HUDEP-2 (cell line): ENCODE data around the gene TBC1D2B.
"Not testable (repeated sequence)": the region's sequence is repeated elsewhere in the genome, so short reads cannot be mapped to it uniquely, and the experiment has no call there.

ENCODE experiments used
- DNase-seq, 76 experiments: peaks; one replicate each; lab custom pipeline; 2025; ENCODE audit not compliant: unreplicated experiment in 76 of 76; lab: John Stamatoyannopoulos, UW

TBC1D2B gene

GRCh38 chr15:77980098-77980497 is 97.4 kb downstream of the TBC1D2B start:
- no peak for DNase-seq

- DNase-seq: not testable (repeated sequence)
Measured at GRCh38 chr15:77979157-77979556, 98.4 kb downstream of the TBC1D2B start.

- DNase-seq: not testable (repeated sequence)
Measured at GRCh38 chr15:77978759-77979145, 98.8 kb downstream of the TBC1D2B start.

- DNase-seq: not testable (repeated sequence)
Measured at GRCh38 chr15:77977903-77978758, 99.4 kb downstream of the TBC1D2B start.

- DNase-seq: not testable (repeated sequence)
Measured at GRCh38 chr15:77976760-77977525, 100.6 kb downstream of the TBC1D2B start.

GRCh38 chr15:77976095-77976450 is 101.4 kb downstream of the TBC1D2B start:
- not testable (repeated sequence) for DNase-seq

- no peak for DNase-seq
Measured at GRCh38 chr15:77975332-77976094, 102.0 kb downstream of the TBC1D2B start.

GRCh38 chr15:77974416-77975331 is 102.8 kb downstream of the TBC1D2B start:
- DNase-seq: no peak

- peak in 61 of 76 experiments; percentile 6 to 80 (median 52) for DNase-seq
Measured at GRCh38 chr15:77974098-77974414, 103.5 kb downstream of the TBC1D2B start.

- not testable (repeated sequence) for DNase-seq
Measured at GRCh38 chr15:77973273-77974097, 104.0 kb downstream of the TBC1D2B start.

- not testable (repeated sequence) for DNase-seq
Measured at GRCh38 chr15:77972706-77973105, 104.8 kb downstream of the TBC1D2B start.

- DNase-seq: not testable (repeated sequence)
Measured at GRCh38 chr15:77971875-77972274, 105.6 kb downstream of the TBC1D2B start.

GRCh38 chr15:77970813-77971360 is 106.6 kb downstream of the TBC1D2B start:
- DNase-seq: not testable (repeated sequence)

- DNase-seq: no peak
Measured at GRCh38 chr15:77969055-77969454, 108.5 kb downstream of the TBC1D2B start.

GRCh38 chr15:77967798-77968197 is 109.7 kb downstream of the TBC1D2B start:
- no peak for DNase-seq

GRCh38 chr15:77967235-77967615 is 110.3 kb downstream of the TBC1D2B start:
- not testable (repeated sequence) for DNase-seq

- peak in 3 of 76 experiments; percentile 9 to 24 (median 9) for DNase-seq
Measured at GRCh38 chr15:77966540-77967234, 110.8 kb downstream of the TBC1D2B start.

GRCh38 chr15:77964193-77964592 is 113.3 kb downstream of the TBC1D2B start:
- no peak for DNase-seq
